GM12891 (cell line): ENCODE results near the gene CKMT2.

Experiments used
- PAX5 ChIP-seq: IDR thresholded peaks from 2 replicates; pipeline ENCODE4 v1.6.1; 2011; ENCODE audit warnings: low read length, moderate library complexity, mild to moderate bottlenecking; ENCODE audit not compliant: insufficient read depth, severe bottlenecking
- POLR2A ChIP-seq: IDR thresholded peaks from 2 replicates; pipeline ENCODE4 v1.6.1; 2011; ENCODE audit warnings: low read depth, low read length, control low read depth
- POLR2AphosphoS5 ChIP-seq: IDR thresholded peaks from 2 replicates; pipeline ENCODE4 v1.6.1; 2011; ENCODE audit warnings: low read depth, low read length, control low read depth
- POU2F2 ChIP-seq: IDR thresholded peaks from 2 replicates; pipeline ENCODE4 v1.6.1; 2011; ENCODE audit warnings: low read depth, mild to moderate bottlenecking, control low read depth, low read length, moderate library complexity
- SPI1 ChIP-seq: IDR thresholded peaks from 2 replicates; pipeline ENCODE4 v1.6.1; 2011; ENCODE audit warnings: low read depth, low read length, control low read depth
- TAF1 ChIP-seq: IDR thresholded peaks from 2 replicates; pipeline ENCODE4 v1.6.1; 2011; ENCODE audit warnings: low read depth, low read length, control low read depth

DNA sequence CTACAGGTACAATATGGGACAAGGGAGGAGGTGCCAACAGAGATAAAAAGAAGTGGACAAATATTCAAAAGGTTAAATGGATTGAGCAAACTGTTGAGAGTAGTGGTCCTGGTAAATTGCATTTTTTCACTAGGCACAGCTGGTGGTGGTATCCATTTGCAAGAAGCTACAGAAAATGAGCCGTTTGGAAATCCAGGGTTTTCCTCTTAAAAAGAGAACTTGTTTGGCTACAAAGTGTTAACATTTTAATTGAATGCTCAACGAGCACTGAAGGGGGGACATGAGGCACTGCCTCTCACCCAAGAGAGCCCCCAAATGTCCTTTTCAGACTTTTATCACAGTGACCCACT is 67.8 kb downstream of the CKMT2 start:
- TF ChIP-seq POLR2A (no peak), POLR2AphosphoS5 (no peak), TAF1 (no peak), SPI1 (no peak), POU2F2 (no peak), PAX5 (no peak)
